SK-N-SH treated with all-trans-retinoic acid at 6 μM for 48 hours (cell line): Measurements from ENCODE around the gene ZNF469.

Experiments used
- ATAC-seq: fragments of 200-7000 bp; cut with Tn5 transposase; 3 replicates; pipeline ENCODE4 v1.9.1; 2020; ENCODE audit warnings: mild to moderate bottlenecking, moderate library complexity
- ARNTL ChIP-seq: fragments of 450-650 bp; formaldehyde crosslinking; IDR thresholded peaks from 2 replicates; pipeline ENCODE4 v1.5.0; 2020; ENCODE audit warnings: low read depth, mild to moderate bottlenecking, moderate library complexity, borderline replicate concordance
- CREB5 ChIP-seq: fragments of 250-450 bp; sonication (Bioruptor Pico); IDR thresholded peaks from 2 replicates; pipeline ENCODE4 v1.5.1; 2020; ENCODE audit warnings: low read depth, mild to moderate bottlenecking, moderate library complexity
- CSDC2 ChIP-seq: fragments of 250-450 bp; sonication (Bioruptor Pico); IDR thresholded peaks from 2 replicates; pipeline ENCODE4 v1.5.0; 2020; ENCODE audit warnings: mild to moderate bottlenecking, moderate library complexity
- ESRRG ChIP-seq: fragments of 250-450 bp; sonication (Bioruptor Pico); IDR thresholded peaks from 2 replicates; pipeline ENCODE4 v1.6.1; 2021; ENCODE audit warnings: mild to moderate bottlenecking
- GLIS3 ChIP-seq: fragments of 250-450 bp; sonication (Bioruptor Pico); IDR thresholded peaks from 2 replicates; pipeline ENCODE4 v1.5.0; 2020; ENCODE audit warnings: mild to moderate bottlenecking, moderate library complexity
- OSR1 ChIP-seq: fragments of 250-450 bp; sonication (Bioruptor Pico); IDR thresholded peaks from 2 replicates; pipeline ENCODE4 v1.8.0; 2022; ENCODE audit warnings: moderate library complexity, mild to moderate bottlenecking, inconsistent platforms
- PATZ1 ChIP-seq: fragments of 250-450 bp; sonication (Bioruptor Pico); IDR thresholded peaks from 2 replicates; pipeline ENCODE4 v1.8.0; 2020; ENCODE audit warnings: mild to moderate bottlenecking, moderate library complexity, borderline replicate concordance
- PPARA ChIP-seq: fragments of 250-450 bp; sonication (Bioruptor Pico); IDR thresholded peaks from 2 replicates; pipeline ENCODE4 v1.5.0; 2020; ENCODE audit warnings: mild to moderate bottlenecking, borderline replicate concordance
- RARB ChIP-seq: fragments of 250-450 bp; sonication (Bioruptor Pico); IDR thresholded peaks from 2 replicates; pipeline ENCODE4 v1.8.0; 2021; ENCODE audit warnings: mild to moderate bottlenecking, moderate library complexity
- SNAI2 ChIP-seq: fragments of 250-450 bp; sonication (Bioruptor Pico); IDR thresholded peaks from 2 replicates; pipeline ENCODE4 v1.5.0; 2020; ENCODE audit warnings: mild to moderate bottlenecking, moderate library complexity
- TCF4 ChIP-seq: fragments of 250-450 bp; sonication (Bioruptor Pico); IDR thresholded peaks from 2 replicates; pipeline ENCODE4 v1.8.0; 2021; ENCODE audit warnings: mild to moderate bottlenecking, moderate library complexity, borderline replicate concordance
- TOX ChIP-seq: fragments of 250-450 bp; sonication (Bioruptor Pico); IDR thresholded peaks from 2 replicates; pipeline ENCODE4 v1.8.0; 2021; ENCODE audit warnings: mild to moderate bottlenecking, moderate library complexity, borderline replicate concordance
- ZC3H10 ChIP-seq: fragments of 250-450 bp; sonication (Bioruptor Pico); IDR thresholded peaks from 2 replicates; pipeline ENCODE4 v1.5.1; 2021; ENCODE audit warnings: mild to moderate bottlenecking, moderate library complexity
- ZFP3 ChIP-seq: fragments of 250-450 bp; sonication (Bioruptor Pico); IDR thresholded peaks from 2 replicates; pipeline ENCODE4 v1.5.0; 2020; ENCODE audit warnings: mild to moderate bottlenecking, moderate library complexity
- ZFP30 ChIP-seq: fragments of 450-650 bp; formaldehyde crosslinking; IDR thresholded peaks from 2 replicates; pipeline ENCODE4 v1.5.0; 2022; ENCODE audit warnings: mild to moderate bottlenecking, moderate library complexity
- ZNF565 ChIP-seq: fragments of 450-650 bp; formaldehyde crosslinking; conservative IDR thresholded peaks from 2 replicates; pipeline ENCODE4 v1.5.0; 2020; ENCODE audit warnings: low read depth, mild to moderate bottlenecking, moderate library complexity
- ZNF70 ChIP-seq: fragments of 450-650 bp; formaldehyde crosslinking; IDR thresholded peaks from 2 replicates; pipeline ENCODE4 v1.5.0; 2020; ENCODE audit warnings: mild to moderate bottlenecking, moderate library complexity
- ZNF8 ChIP-seq: fragments of 450-650 bp; formaldehyde crosslinking; IDR thresholded peaks from 2 replicates; pipeline ENCODE4 v1.5.0; 2020; ENCODE audit warnings: mild to moderate bottlenecking, moderate library complexity
- TF ChIP-seq, protein P1 (sequence below): fragments of 250-450 bp; sonication (Bioruptor Pico); IDR thresholded peaks from 2 replicates; pipeline ENCODE4 v1.8.0; 2021; ENCODE audit warnings: low read depth, mild to moderate bottlenecking, moderate library complexity, borderline replicate concordance
- TF ChIP-seq, protein P2 (sequence below): fragments of 250-450 bp; sonication (Bioruptor Pico); IDR thresholded peaks from 2 replicates; pipeline ENCODE4 v1.5.0; 2020; ENCODE audit warnings: mild to moderate bottlenecking, moderate library complexity

Gene ZNF469

GRCh38 chr16:88391144-88391850, 8.5 kb downstream of the ZNF469 start:
- no peak for ATAC-seq
- TF ChIP-seq GLIS3 (CRISPR knock-in tag) (no peak), SNAI2 (CRISPR knock-in tag) (no peak), ZC3H10 (CRISPR knock-in tag) (no peak), ESRRG (no peak), RARB (CRISPR knock-in tag) (no peak), ZFP30 (CRISPR knock-in tag) (no peak), ZNF565 (no peak), CSDC2 (no peak), ZFP3 (CRISPR knock-in tag) (no peak), ARNTL (CRISPR knock-in tag) (no peak), TCF4 (CRISPR knock-in tag) (no peak), TOX (CRISPR knock-in tag) (no peak), CREB5 (CRISPR knock-in tag) (no peak)

DNA sequence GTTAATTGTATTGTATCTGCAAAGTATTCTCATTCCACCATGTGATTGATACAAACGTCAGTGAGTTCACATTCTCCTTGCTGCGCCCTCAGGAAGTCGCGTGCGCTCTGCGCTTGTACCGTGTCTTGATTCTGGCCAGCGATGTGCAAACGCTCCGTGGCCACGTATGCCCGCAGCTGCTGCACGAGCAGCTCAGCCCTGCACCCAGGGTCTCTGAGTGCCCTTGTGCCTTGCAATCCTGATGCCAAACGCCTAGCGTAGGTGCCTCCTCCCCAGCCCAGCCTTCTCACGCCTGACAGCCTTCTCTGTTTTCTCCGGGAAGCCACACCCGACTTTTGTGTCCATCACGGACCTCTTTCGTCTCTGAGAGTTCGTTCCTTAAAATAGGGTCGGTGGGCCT, 9.4 kb downstream of the ZNF469 start:
- TF ChIP-seq ARNTL (CRISPR knock-in tag): no peak
- TF ChIP-seq ZC3H10 (CRISPR knock-in tag): no peak
- TF ChIP-seq ESRRG: no peak
- TF ChIP-seq SNAI2 (CRISPR knock-in tag): no peak
- TF ChIP-seq OSR1 (CRISPR knock-in tag): no peak
- TF ChIP-seq TCF4 (CRISPR knock-in tag): no peak
- TF ChIP-seq RARB (CRISPR knock-in tag): no peak
- ATAC-seq: no peak

DNA sequence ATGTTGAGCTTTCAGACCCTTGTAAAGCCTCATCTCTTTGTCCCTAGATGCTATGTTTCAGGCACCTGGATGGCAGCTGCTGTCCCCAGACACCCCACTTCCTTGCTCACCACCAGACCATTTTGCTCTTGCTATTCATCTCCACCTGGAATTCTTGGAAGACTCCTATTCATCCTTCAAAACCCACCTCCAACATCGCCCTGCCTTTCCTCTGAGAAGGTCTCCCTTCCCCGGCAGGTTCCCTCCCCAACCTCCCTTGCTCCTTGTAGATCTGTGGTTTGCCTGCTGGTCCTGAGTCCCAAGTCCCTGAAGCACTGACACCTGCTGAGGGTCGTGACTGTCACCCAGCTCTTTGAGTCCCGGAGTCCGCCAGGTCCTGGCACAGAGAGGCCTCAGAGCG, 9.9 kb downstream of the ZNF469 start:
- ATAC-seq: no peak
- TF ChIP-seq ZFP30 (CRISPR knock-in tag) (no peak), ZFP3 (CRISPR knock-in tag) (peak; percentile 95), RARB (CRISPR knock-in tag) (no peak), ZNF565 (no peak)
- TF ChIP-seq, protein P1, sequence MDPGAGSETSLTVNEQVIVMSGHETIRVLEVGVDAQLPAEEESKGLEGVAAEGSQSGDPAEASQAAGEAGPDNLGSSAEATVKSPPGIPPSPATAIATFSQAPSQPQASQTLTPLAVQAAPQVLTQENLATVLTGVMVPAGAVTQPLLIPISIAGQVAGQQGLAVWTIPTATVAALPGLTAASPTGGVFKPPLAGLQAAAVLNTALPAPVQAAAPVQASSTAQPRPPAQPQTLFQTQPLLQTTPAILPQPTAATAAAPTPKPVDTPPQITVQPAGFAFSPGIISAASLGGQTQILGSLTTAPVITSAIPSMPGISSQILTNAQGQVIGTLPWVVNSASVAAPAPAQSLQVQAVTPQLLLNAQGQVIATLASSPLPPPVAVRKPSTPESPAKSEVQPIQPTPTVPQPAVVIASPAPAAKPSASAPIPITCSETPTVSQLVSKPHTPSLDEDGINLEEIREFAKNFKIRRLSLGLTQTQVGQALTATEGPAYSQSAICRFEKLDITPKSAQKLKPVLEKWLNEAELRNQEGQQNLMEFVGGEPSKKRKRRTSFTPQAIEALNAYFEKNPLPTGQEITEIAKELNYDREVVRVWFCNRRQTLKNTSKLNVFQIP (CRISPR knock-in tag): no peak
- TF ChIP-seq, protein P2, sequence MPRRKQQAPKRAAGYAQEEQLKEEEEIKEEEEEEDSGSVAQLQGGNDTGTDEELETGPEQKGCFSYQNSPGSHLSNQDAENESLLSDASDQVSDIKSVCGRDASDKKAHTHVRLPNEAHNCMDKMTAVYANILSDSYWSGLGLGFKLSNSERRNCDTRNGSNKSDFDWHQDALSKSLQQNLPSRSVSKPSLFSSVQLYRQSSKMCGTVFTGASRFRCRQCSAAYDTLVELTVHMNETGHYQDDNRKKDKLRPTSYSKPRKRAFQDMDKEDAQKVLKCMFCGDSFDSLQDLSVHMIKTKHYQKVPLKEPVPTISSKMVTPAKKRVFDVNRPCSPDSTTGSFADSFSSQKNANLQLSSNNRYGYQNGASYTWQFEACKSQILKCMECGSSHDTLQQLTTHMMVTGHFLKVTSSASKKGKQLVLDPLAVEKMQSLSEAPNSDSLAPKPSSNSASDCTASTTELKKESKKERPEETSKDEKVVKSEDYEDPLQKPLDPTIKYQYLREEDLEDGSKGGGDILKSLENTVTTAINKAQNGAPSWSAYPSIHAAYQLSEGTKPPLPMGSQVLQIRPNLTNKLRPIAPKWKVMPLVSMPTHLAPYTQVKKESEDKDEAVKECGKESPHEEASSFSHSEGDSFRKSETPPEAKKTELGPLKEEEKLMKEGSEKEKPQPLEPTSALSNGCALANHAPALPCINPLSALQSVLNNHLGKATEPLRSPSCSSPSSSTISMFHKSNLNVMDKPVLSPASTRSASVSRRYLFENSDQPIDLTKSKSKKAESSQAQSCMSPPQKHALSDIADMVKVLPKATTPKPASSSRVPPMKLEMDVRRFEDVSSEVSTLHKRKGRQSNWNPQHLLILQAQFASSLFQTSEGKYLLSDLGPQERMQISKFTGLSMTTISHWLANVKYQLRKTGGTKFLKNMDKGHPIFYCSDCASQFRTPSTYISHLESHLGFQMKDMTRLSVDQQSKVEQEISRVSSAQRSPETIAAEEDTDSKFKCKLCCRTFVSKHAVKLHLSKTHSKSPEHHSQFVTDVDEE (CRISPR knock-in tag): no peak

DNA sequence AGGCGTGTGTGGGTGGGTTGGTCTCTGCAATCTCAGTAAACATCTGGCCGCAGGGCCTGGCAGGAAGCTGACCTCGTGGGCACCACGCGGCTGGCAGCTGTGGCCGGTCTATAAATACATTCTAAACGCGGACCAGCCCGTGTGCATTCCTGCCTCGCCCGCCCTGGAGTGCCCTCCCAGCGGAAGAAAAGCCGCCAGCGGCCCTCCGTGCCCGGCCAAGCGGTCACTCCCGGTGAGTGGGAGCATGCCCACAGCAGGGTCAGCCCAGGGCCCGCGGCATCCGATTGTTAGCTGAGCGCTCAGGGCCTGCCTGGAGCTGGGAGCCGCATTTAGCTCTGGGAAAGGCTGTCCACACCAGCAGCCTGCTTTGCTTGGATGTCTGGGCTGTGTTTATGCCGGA, 10.3 kb downstream of the ZNF469 start:
- no peak for ATAC-seq
- TF ChIP-seq ZFP3 (CRISPR knock-in tag) (no peak), RARB (CRISPR knock-in tag) (no peak), ZNF70 (CRISPR knock-in tag) (no peak)

GRCh38 chr16:88393571-88393970, 10.8 kb downstream of the ZNF469 start:
- TF ChIP-seq ESRRG: no peak
- TF ChIP-seq TOX (CRISPR knock-in tag): no peak
- TF ChIP-seq PPARA (CRISPR knock-in tag): no peak
- no peak for TF ChIP-seq ARNTL (CRISPR knock-in tag)
- no peak for TF ChIP-seq RARB (CRISPR knock-in tag)
- ATAC-seq: no peak

DNA sequence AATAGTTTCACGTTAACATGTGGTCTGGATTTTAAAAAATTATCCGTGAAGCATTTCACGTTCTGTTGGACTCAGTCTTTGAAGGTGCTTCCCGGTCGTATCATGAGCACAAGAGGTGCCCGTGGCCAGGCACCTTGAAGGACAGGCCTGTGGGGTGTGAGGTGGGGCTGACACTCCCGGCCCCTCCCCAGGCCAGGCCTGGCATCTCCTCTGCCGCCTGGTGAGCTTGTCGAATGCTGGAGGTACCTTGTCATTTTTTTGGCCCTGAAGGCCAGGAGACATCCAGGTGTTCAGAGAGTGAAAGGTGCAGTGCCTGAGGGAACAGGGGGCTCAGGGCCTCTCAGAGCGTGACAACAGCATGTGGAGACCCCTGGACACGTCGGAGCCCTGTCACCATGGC, 11.7 kb downstream of the ZNF469 start:
- ATAC-seq: no peak
- TF ChIP-seq ZFP30 (CRISPR knock-in tag) (no peak), ZC3H10 (CRISPR knock-in tag) (no peak), OSR1 (CRISPR knock-in tag) (no peak), ZNF8 (CRISPR knock-in tag) (no peak), ARNTL (CRISPR knock-in tag) (no peak), PATZ1 (CRISPR knock-in tag) (no peak), TOX (CRISPR knock-in tag) (no peak), CSDC2 (no peak), ZNF70 (CRISPR knock-in tag) (no peak)
- TF ChIP-seq, protein P2 (CRISPR knock-in tag): no peak
